OCI-LY1 (cell line): ENCODE results near the gene PRKCH.

Source experiments
- EZH2 ChIP-seq: fragments of 200-600 bp; sonication (generic), shearing (Covaris generic); IDR thresholded peaks from 2 replicates; pipeline ENCODE4 v1.8.0; 2017; ENCODE audit warnings: borderline replicate concordance, mixed run types, mild to moderate bottlenecking, antibody characterized with exemption, low read length, moderate library complexity, mixed read lengths
- TF ChIP-seq, protein P1 (sequence below): fragments of 200-600 bp; sonication (generic), shearing (Covaris generic); IDR thresholded peaks from 2 replicates; pipeline ENCODE4 v1.5.1; 2017; ENCODE audit warnings: mild to moderate bottlenecking, antibody characterized with exemption, low read length, moderate library complexity, mixed read lengths

DNA sequence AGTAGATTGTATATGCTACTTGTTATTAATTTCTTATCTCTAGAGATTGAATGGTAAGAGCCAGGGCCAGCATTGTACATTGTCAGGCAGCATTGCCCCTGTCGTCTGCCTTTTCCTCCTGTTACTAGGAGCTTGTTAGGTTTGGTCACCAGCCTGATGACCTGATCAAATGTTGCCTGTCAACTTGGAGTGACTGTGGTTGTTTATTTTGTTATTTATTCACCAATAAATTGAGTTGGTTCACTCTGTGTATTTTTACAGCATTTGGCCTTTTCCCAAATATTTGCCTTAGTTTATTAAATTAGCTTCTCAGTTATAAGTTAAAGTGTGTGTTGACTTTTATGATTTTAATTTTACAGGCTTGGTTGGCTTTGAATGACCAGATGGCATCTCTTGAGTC lies 88.4 kb downstream of the PRKCH start:
- TF ChIP-seq, protein P1, sequence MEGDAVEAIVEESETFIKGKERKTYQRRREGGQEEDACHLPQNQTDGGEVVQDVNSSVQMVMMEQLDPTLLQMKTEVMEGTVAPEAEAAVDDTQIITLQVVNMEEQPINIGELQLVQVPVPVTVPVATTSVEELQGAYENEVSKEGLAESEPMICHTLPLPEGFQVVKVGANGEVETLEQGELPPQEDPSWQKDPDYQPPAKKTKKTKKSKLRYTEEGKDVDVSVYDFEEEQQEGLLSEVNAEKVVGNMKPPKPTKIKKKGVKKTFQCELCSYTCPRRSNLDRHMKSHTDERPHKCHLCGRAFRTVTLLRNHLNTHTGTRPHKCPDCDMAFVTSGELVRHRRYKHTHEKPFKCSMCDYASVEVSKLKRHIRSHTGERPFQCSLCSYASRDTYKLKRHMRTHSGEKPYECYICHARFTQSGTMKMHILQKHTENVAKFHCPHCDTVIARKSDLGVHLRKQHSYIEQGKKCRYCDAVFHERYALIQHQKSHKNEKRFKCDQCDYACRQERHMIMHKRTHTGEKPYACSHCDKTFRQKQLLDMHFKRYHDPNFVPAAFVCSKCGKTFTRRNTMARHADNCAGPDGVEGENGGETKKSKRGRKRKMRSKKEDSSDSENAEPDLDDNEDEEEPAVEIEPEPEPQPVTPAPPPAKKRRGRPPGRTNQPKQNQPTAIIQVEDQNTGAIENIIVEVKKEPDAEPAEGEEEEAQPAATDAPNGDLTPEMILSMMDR: no peak
- no peak for TF ChIP-seq EZH2
